GM19372 (cell line): ENCODE results near the gene TNK2.

Source experiments
- ATAC-seq: cut with Tn5 transposase; IDR thresholded peaks from one replicate; pipeline ENCODE4 v1.9.1; 2021; ENCODE audit warnings: mild to moderate bottlenecking, low read depth, moderate library complexity; ENCODE audit not compliant: unreplicated experiment

The TNK2 gene

DNA sequence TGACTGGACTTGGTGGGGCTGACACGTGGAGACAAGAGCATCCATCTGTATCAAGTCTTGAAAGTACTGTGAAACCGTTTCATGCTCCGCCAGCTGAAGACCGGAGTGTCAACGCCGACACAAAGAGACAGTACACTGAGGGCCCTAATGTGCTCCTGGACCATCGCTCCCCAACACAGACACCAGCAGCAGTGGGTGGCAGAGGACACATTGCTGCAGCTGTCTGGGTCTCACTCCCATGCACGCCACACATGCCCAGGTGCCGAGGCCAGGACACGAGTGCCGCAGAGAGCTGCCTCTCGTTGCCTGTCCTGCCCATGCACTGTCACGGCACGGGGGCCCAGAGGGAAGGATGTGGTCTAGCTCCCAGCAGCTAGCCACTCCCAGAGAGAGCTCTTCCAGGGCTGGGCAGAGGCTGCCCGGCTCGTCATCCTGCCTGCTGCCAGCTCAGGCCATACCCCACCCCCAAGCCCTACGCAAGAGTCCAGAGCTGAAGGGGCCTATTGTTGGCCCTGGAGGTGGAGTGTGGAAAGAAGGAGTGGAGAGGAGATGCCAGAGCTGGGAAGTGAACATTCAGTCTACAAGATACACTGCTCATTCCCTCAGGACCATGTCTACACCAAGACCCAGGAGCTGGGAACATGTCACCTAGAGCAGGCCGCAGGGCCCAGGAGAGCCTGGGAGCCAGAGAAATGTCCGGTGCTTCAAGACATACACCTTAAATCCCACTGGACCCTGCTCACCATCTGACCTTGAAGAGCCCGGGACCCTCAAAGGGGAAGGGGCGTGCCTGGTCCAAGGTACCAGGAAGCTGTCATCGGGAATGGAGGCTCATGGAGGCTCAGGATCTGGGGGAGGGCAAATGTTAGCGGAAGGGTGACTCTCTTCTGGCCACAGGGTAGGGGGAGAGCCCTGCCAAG, 7.7 kb downstream of the TNK2 start:
- no peak for ATAC-seq

DNA sequence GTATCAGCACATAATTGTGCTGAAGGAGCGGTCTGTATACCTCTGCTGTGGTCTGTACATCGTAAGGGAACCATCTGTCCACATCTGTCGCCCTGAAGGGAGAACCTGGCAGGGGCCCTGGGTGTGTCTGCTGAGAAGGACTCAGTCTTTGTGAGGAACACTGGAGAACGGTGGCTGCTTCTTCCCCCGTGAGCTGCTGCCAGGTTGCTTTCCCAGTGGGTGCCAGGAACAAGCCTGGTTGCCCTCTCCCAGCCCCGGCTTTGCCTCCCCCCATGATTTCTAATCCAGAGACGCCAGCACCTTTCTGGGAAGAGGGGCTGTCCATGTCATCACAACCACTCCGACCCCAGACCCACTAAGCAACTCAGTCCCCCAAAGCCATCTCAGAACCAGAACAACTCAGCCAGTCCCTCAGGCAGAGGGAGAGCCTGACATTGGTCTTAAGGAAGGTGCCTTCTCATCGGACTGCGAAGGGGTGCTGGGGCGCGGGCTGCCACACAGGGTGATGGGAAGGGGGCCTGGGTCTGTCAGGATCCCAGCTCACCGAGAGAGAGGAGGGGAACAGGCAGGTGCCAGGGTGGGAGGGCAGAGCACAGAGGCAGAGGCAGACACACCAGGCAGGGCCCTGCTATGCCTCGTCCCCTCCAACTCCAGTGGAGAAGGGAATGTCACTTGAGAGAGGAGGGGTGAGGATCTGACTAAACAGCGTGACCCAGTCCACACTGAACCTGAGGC, 8.5 kb downstream of the TNK2 start:
- no peak for ATAC-seq

DNA sequence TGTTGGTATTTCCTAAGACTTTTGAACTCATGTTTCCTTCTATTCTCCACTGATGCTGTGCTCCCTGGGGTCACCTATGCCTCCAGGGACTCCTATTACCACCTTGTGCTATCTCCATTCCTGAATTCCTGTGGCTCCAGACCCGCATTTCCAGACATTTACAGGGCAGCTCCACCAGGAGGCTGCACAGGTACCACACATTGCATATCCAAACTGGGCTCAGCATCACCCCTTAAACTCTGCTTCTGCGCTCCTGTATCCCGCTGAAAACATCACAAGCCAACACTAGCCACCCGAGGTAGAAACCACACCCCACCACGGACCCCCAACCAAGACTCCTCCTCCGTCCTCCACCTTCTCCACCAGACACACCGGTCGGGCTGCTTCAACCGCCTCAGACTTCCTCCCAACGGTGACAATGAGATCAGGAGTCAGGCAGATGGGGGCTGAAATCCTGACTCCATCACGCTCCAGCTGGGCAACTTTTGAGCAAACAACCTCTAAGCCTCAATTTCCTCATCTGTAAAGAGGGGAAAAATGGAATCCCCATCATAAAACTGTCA, 10.4 kb downstream of the TNK2 start:
- ATAC-seq, result no peak

DNA sequence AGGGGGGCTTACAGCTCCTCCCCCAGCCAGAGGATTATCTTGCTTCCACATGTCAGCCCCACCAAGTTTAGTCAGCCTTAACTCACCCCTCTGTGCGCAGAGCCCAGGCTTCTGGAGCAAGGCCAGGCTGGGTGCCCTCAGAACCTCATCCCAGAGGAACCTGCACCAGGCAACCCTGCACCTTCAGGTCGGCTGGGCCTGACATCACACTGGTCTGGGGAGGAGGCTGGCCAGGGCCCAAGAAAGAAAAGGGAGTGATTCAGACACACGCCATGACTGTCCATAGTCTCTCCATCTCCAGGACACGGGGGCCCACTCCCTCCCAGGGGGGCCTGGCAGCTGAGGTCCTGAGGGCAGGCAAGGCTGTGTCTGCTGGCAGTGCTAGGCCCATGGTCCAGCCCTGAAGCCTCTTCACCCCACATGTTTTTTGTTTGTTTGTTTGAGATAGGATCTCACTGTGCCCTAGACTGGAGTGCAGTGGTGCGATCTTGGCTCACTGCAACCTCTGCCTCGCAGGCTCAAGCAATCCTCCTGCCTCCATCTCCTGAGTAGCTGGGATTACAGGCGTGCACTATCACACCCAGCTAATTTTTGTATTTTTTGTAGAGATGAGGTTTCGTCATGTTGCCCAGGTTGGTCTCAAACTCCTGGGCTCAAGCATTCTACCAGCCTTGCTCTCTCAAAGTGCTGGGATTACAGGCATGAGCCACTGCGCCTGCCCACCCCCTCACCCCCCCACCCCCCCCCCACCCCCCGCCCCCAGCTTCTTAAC, 11.1 kb downstream of the TNK2 start:
- ATAC-seq, result no peak

DNA sequence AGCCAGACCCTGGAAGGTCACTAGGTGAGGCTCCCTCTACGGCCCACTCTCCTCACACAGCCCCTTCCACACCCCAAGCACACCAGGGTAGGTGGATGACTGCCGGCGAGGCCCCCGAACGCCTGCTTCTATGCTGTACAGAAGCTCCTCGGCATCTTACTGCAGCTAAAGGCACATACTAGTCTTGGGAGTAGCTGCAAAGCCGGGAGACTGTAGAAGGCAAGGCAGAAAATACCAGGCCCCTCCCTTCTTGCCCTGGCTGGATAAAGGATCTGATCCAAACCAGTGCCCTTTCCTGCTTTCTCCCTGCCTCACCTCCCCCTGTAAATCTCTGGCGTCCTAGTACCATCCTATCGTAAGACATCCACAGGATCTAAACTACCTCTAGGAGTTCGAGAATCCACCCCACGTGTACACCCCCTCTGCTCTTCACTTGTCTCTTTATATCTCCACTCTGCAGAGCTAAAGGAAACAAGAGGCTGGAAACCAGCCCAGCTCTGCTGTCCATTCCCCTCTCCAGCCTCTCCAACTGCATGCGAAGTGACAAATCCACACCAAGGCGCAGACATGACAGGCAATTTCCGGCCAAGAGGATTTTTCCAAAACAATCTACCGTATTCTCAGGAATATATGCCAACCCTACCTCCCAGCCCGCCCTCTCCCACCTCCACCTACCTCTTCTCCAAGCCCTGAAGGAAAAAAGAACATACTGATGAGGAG, 11.8 kb downstream of the TNK2 start:
- peak; percentile 2 for ATAC-seq

DNA sequence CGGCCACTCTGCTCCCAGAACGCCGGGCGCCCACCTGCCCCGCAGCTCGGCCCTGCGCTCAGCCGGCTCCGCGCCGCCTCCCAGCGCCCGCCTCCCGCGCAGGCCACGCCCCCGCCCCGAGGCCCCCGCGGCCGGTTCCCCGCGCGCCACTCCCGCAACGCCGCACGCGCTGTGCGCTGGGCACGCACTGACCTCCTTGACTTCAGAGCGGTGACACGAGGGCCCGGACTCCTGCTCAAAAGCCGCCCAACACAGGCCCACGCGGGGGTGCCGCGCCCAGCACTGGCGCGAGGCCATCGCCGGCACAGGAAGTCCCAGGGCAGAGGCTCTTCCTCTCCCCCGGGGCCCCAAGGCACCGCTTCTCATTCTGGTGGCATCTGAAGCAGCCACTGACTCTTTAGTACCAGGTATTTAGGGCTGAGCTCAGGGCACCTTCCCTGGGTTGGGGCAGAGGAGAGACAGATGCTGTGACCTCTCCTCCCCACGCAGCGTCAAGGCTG, 12.4 kb downstream of the TNK2 start:
- peak; percentile 49 for ATAC-seq

DNA sequence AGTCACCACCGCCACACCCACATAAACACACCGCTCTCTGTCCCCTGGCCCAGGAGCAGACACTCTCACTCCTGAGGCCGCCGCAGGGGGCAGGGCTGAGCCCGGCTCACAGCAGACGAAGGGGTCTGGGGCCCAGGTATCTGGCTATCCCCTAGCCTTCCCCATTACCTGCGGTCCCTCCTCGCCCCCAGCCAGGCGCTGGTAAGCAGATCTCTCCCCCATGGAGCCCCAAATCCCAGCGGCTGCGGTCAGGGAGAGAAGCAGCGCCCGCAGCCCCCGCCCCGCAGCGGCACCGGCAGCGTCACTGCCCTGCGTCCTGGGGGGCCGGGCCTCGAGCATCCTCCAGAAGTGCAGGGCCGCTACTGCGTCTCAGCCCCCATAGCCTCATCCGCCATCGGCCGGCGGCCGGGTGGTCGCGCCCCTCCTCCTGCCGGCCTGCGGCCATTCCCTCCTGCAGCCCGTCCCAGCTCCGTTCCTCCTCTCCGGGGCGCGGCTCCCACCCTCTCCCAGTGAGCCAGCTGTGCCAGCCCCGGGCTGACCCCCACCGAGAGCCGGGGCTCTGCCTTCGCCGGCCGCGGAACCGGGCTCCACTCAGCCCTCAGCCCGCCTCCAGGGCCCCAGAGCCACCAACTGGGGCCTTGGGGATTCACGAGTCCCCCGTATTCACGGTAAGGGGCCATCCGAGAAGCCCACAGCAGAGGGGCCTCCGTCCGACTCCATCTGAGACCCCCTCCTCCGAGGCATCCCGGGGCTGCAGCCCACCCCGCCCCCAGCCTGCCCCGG, 13.1 kb downstream of the TNK2 start:
- ATAC-seq, result peak; percentile 60

DNA sequence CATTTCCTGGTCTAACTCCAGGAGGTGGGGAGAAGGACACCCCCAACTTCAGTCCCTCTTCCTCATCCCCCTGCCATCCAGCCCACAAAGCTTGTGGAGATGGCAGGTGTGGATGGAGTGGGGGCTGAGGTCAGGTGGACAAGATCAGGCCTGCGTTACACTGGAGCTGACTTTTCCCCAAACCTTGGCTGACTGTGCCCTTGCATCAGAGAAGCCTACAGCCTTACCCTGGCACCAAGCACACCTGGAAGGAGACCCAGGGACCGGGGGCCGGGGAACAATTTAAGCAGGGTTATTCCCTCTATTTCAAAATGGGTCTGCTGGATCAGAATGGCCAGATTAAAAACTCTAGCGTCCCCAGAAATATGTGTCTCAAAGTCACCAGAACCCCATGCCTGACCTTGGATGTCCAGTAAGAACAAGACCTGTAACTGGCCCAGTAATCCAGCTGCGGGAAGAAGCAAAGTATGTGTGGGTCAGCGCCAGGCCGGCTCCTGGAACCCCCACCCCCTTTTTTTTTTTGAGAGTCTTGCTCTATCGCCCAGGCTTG, 14.4 kb downstream of the TNK2 start:
- ATAC-seq, result no peak

DNA sequence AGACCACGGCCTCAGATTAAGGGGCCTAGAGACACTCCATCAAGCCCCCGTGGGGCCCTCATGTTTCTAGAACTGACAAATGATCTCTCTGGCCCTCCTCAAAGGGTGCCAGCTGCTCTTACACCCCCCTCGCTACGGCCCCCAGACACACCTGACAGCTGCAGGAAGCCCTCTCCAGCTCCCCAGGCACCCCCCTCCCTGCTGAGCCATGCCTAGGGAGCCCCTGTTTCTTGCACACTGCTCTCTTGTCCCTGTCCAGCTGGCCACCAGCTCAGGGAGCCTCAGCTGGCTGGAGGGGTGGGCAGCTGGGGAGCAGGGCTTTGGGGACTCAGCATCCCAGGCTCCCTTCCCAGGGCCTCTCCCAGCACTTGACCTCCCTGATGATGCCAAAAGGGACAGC, 14.8 kb downstream of the TNK2 start:
- no peak for ATAC-seq

DNA sequence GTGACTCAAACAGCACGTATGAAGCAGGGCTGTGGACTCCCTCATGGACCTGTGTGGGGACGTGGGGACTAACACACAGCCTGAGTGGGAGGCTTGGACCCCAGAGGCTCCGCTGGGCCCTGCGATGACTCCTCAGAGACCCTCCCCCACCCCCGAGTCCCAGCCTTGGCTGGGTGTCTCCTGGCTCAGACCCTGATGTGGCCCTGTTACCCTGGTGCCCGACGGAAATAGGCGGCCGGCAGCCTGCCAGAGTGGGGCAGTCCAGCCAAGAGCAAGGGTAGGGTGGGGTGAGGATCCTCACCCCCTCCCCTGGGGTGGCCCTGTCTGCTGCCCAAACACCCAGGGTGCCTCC, 15.3 kb downstream of the TNK2 start:
- ATAC-seq, result no peak

DNA sequence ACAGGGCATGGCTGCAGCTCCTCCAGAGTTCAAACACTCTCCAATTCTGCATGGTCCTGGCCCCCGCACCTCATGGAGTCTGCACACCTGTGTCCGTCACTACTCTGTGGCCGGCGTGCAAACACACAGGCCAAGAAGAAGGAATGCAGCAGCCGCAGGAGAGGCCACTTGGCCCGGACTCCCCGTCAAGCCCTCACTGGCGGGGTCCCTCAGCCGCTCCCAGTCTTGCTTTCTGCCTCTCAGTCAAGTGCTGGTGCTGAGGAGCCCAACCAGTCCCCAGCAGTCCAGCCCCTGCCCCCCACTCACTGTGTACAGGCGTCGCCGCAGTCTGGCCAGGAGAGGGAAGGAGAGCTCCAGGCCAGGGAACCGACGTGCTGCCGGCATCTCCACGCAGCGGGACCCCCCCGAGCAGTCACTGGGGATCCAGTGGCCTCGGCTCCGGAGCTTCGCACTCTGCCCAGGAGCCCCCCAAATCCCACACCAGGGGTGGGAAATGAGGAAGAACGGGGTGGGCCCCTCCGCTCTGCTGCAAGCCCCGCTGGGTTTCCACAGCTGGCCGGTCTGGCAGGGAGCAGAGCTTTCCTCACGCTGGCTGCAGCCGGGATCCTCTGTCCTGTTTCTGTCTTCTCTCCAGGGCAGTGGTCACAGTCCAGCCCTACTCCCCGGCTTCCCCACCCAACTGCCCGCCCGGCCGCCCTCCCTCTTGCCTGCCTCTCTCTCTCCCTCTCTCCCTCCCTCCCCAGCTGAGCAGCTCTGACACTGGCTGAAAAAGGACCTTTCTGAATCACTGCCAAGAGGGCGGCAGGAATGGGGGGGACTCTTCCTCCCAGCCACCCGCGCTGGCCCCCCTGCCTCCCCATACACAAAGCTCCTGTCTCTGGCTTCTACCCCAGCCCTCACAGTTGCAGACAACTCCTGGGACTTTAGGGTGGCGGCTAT, 16.0 kb downstream of the TNK2 start:
- no peak for ATAC-seq

DNA sequence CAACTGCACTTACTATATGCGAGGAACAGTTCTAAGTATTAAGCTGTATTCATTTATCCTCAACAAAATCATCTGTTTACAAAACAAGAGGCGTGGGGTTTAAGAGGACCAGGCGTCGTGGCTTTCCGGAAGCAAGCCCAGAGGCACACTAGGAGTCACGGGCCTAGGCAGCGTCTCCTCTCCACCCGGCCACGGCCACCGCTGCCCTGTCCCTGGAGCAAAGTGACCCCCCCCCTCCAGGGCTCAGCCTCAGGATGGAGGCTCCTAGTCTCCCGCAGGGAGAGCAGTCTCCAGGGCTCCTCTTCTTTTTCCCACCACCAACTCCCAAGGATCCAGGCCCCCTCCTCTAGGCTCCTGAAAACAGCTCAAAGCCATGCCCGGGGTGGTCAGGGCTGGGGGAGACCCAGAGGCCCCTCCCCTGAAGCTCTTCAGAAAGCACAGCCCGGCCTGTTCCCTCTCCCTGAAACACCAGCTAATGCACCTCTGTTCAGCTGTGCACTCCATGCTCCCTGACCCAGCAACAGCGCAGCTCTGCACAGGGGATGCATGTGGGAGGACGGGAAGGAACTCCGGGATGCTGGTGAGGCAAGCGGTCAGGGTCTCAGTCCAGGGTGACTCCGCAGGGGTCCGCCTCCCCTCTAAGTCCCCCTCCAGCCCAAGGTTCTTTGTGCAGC, 16.8 kb downstream of the TNK2 start:
- no peak for ATAC-seq

DNA sequence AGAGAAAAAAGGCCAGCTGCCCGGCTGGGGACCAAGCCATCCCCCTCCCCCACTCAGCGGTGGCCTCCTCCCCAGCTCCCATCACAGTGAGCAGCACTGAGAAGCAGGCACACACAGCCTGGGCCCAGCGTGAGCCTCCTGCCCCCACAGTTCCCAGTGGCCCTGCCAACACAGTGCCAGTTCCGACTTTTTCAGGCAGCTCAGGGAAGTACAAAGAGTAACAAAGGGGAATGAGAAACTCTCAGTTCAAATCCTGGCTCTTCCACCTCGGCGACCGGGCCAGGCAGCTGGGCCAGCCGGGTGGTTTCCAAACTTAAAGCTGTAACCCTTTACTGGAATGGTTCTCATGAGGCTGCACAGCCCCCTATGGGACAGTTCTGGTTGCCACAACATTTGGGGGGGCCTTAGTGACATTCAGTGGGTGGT, 18.5 kb downstream of the TNK2 start:
- ATAC-seq, result no peak

DNA sequence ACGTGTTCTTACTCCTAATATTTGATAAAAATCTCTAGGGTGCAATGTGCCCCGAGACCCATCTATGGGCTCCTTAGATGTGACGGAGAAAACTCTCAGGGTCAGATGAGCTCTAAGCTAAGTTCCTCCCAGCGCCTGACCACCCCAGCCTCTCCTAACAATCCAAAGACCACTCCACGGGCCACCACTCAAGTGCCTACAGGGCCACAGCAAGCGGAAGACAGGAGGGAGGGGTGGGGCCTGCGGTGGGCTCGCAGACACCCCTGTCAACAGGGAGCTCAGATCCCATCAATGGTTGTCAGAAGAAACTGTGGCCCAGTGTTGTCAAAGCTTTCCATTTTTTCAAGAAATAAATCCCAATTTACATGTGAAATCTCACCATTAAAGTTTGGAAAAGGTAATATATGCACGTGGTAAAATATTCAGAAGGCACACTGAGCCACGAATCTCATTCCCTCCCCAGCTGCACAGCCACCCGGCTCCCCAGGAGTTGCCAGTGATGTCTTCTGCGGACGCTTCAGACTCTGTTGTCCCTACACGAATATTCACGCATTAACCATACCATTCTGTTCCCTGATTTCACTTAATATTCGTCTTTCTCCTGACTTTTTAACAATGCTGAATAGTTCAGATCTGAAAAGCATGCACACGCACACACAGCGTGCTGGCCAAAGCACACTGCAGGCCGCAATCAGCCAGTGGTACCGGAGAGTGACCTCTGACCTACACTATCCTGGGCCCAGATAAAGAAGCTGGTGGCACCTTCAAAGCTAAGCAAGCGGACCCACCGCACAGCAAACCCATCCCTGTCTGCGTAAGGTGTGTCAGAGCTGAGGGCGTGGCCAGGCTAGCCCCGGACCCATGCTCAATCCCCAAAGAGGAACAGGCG, 19.1 kb downstream of the TNK2 start:
- no peak for ATAC-seq

DNA sequence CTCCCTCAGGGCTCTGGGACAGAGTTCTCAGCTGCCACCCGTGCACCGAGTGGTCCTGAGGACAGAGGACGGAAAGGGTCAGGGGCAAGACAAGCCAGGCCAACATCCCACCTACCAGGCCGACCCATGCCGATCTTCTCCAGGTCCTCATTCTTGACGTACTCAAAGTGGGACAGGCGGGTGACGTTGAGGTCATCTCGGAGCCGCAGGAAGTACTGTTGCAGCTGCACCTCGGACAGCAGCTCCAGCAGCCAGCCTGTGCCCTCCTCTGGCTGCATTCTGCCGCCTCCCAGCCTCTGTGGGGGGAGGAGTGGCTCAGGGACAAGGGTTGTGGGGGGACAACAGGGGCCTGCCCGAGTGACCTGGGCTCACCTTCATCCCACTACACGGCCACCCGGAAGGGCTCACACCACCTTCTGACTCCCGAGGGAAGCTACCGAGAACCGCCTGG, 20.0 kb downstream of the TNK2 start:
- ATAC-seq, result no peak

DNA sequence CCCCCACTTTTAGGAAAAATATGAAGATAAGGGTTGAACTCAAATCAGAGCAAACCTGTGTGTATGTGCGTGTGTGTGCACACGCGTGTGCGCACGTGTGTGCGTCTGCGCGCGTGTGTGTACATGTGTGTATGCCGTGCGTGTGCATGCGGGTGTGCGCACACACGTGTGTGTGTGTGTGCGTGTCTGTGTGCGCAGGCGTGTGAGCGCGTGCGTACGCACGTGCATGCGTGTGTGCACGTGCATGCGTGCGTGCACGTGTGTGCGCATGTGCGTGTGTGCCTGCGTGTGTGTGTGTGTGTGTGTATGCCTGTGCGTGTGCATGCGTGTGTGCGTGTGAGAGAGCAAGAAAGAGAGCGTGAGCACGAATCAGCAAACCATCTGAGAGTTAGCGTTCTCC, 20.7 kb downstream of the TNK2 start:
- ATAC-seq, result no peak
